Esophagus muscularis mucosa (tissue), 4 donors: Measurements from ENCODE around the gene GFRA1. TPM values are rescaled to one million over a fixed set of nuclear protein-coding genes. Genes with fewer than 3 reads are reported as not detected.
A peak's percentile ranks its signal among the peaks of the same experiment; 100 is the strongest.

Experiments
- DNase-seq: peaks from one replicate; pipeline ENCODE4 v3.0.0-alpha.2; 2017; ENCODE audit errors: extremely low spot score
- H3K27ac ChIP-seq, 4 donors: fragments of 200-600 bp; sonication (generic); replicated peaks in 1 of 4; 1 replicate in 3 of 4; 2 replicates in 1 of 4; pipeline ENCODE4 v1.5.1; 2016 to 2019; ENCODE audit warnings: mild to moderate bottlenecking in 1 of 4
- H3K27me3 ChIP-seq, 4 donors: fragments of 200-600 bp; sonication (generic); one replicate each; pipeline versions ENCODE4 v1.5.1 to v1.6.0; 2016 to 2019
- H3K36me3 ChIP-seq, 4 donors: fragments of 200-600 bp; sonication (generic); one replicate each; pipeline ENCODE4 v1.5.1; 2016 to 2019
- H3K4me1 ChIP-seq, 4 donors: fragments of 200-600 bp; sonication (generic); one replicate each; pipeline ENCODE4 v1.5.1; 2016 to 2019
- H3K4me3 ChIP-seq, 4 donors: fragments of 200-600 bp; sonication (generic); 1 replicate in 2 of 4; 2 replicates in 2 of 4; pipeline ENCODE4 v1.5.1; 2016 to 2019; ENCODE audit warnings: mild to moderate bottlenecking in 4 of 4, moderate library complexity in 1 of 4
- H3K9me3 ChIP-seq, 4 donors: fragments of 200-600 bp; sonication (generic); 1 replicate in 3 of 4; 2 replicates in 1 of 4; pipeline ENCODE4 v1.5.1; 2016 to 2019
- EP300 ChIP-seq: sonication (generic); formaldehyde crosslinking; IDR thresholded peaks from one replicate; pipeline ENCODE4 v1.6.1; 2017; ENCODE audit warnings: antibody characterized with exemption
- POLR2A ChIP-seq: fragments of 450-650 bp; IDR thresholded peaks from one replicate; pipeline ENCODE4 v1.6.1; 2017; ENCODE audit warnings: antibody characterized with exemption, moderate library complexity, mild to moderate bottlenecking, low read depth
- POLR2AphosphoS5 ChIP-seq, 2 donors: sonication (generic); formaldehyde crosslinking; IDR thresholded peaks; one replicate each; pipeline ENCODE4 v1.6.1; 2017; ENCODE audit warnings: antibody characterized with exemption in 2 of 2
- WGBS: methylation state at CpG from one replicate; pipeline ENCODE4 v1.1.5; 2018; 5-methylcytosine and 5-hydroxymethylcytosine counted together
- intact Hi-C: fragments of 100-400 bp; cut with DNase I; formaldehyde crosslinking; loops from one replicate; pipeline ENCODE4 v1.15.1; 2023
- total RNA-seq, 4 donors: library from RNA; depleted of rRNA; stranded (reverse); fragments of >200 nt; gene quantifications; one replicate each; pipeline versions ENCODE4 v1.1.0 to v1.2.1, GENCODE V29; 2016
- TF ChIP-seq, protein P1 (sequence below), 3 experiments: fragments of 200-600 bp in 2 of 3; fragments of 450-650 bp in 1 of 3; sonication (generic) in 2 of 3; IDR thresholded peaks; one replicate each; pipeline ENCODE4 v1.5.1; 2017 to 2019; ENCODE audit warnings: antibody characterized with exemption in 3 of 3, mild to moderate bottlenecking in 2 of 3, moderate library complexity in 1 of 3

GFRA1 gene, protein sequence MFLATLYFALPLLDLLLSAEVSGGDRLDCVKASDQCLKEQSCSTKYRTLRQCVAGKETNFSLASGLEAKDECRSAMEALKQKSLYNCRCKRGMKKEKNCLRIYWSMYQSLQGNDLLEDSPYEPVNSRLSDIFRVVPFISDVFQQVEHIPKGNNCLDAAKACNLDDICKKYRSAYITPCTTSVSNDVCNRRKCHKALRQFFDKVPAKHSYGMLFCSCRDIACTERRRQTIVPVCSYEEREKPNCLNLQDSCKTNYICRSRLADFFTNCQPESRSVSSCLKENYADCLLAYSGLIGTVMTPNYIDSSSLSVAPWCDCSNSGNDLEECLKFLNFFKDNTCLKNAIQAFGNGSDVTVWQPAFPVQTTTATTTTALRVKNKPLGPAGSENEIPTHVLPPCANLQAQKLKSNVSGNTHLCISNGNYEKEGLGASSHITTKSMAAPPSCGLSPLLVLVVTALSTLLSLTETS
- total RNA-seq: 10 to 100 TPM; 44.0 to 73.4 (median 64.5) TPM

- Histone ChIP-seq H3K36me3 (no peaks in the 10 kb centered on the region), H3K27ac (peak within 1 kb of the TSS; percentile 70 to 80 (median 74)), H3K9me3 (no peaks in the 10 kb centered on the region), H3K4me1 (peaks cover 15 to 55% (median 46%) of the 10 kb centered on the region in 4 donors), H3K4me3 (peak within 1 kb of the TSS; percentile 59 to 68 (median 63)), H3K27me3 (peaks cover 0 to 89% (median 22%) of the 10 kb centered on the region in 4 donors)
- TF ChIP-seq, protein P1, sequence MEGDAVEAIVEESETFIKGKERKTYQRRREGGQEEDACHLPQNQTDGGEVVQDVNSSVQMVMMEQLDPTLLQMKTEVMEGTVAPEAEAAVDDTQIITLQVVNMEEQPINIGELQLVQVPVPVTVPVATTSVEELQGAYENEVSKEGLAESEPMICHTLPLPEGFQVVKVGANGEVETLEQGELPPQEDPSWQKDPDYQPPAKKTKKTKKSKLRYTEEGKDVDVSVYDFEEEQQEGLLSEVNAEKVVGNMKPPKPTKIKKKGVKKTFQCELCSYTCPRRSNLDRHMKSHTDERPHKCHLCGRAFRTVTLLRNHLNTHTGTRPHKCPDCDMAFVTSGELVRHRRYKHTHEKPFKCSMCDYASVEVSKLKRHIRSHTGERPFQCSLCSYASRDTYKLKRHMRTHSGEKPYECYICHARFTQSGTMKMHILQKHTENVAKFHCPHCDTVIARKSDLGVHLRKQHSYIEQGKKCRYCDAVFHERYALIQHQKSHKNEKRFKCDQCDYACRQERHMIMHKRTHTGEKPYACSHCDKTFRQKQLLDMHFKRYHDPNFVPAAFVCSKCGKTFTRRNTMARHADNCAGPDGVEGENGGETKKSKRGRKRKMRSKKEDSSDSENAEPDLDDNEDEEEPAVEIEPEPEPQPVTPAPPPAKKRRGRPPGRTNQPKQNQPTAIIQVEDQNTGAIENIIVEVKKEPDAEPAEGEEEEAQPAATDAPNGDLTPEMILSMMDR (IDR thresholded peaks at IDR 0.05): peak in 1 of 3 experiments; percentile 15
- no peak for TF ChIP-seq POLR2A
- DNase-seq: no peak
- under 1% methylated on average over 17 of the region's 72 CpGs for WGBS
- intact Hi-C loops: no loop called here
Measured at GRCh38 chr10:116272440-116273283, at the start of gene GFRA1. TSS of gene GFRA1 (minus strand) at chr10:116273206. CDS start at chr10:116272029, 1,177 bp downstream.

- intact Hi-C loops: no loop called here
- DNase-seq: no peak
Measured at GRCh38 chr10:116316503-116316902, 43.5 kb upstream of the GFRA1 start.

DNA sequence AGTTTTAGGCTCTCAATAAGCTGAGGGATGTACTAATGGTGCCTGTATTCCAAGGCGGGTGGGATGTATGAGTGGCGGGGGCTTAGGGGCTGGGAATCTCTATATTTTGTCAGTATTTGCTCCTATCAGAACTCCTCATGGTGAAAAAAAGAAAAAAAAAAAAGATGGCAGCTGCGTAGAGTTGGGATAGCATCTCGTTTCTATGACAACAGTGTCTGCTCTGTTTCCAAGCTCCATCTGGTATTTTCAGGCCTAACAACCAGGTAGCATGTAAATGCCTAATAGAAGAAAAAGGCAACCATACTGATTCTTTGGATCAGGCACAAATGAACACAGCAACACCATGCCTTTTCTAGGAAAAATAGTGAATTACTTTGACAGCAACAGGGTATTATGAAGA, 39.5 kb upstream of the GFRA1 start:
- Histone ChIP-seq H3K9me3 (no peaks in the 10 kb centered on the region), H3K4me1 (no peaks in the 10 kb centered on the region), H3K36me3 (no peaks in the 10 kb centered on the region), H3K27ac (no peak overlapping the region), H3K27me3 (no peaks in the 10 kb centered on the region), H3K4me3 (no peak overlapping the region)
- WGBS: 91% methylated on average over 4 of the region's 4 CpGs
- TF ChIP-seq POLR2AphosphoS5 (IDR thresholded peaks at IDR 0.05) (no peak), POLR2A (no peak)
- intact Hi-C loops: no loop called here
- no peak for DNase-seq

More at GRCh38 chr10:116316503-116316902, 43.5 kb upstream of the GFRA1 start:
- WGBS: 26% methylated on average over 2 of the region's 2 CpGs
- H3K27ac ChIP-seq: no peak overlapping the region
- H3K9me3 ChIP-seq: no peaks in the 10 kb centered on the region
- no peak for TF ChIP-seq POLR2AphosphoS5 (IDR thresholded peaks at IDR 0.05)
- TF ChIP-seq EP300: no peak
- TF ChIP-seq POLR2A: no peak
- TF ChIP-seq, protein P1 (IDR thresholded peaks at IDR 0.05): no peak
- no peaks in the 10 kb centered on the region for H3K36me3 ChIP-seq
- H3K4me3 ChIP-seq: no peak overlapping the region
- H3K27me3 ChIP-seq: no peaks in the 10 kb centered on the region
- H3K4me1 ChIP-seq: no peaks in the 10 kb centered on the region

DNA sequence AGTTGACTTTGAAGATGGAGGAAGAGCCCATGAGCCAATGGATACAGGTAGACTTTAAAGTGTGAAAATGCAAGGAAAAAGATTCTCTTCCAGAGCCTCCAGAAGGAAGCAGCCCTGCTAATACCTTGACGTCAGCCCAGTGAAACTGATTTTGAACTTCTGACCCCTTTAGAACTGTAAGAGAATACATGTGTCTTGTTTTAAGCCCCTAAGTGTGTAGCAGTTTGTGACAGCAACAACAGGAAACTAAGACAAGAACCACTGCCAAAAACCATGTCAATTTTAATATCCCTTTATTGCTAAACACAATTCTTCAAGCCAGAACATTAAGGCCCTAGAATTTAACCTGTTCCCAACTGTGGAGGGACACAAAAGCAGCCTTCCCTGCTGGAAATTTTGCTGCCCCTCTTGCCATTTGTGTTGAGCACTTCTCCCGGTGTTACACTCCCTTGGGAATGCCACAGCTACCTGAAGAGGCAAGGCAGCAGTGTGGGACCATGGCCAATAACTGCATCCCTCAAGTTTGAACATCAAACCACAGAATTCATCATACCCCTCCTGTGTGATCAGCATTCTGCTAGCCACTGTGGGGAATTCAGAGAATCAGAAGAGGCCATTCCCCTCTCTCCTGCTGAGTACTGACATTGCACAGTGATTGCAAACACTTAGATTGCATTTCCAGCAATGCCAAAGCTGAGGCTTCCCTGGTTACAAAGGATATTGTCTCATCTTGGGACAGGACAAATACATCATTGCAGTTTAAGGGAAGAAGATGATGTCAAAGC, 38.9 kb upstream of the GFRA1 start:
- no peak for DNase-seq
- WGBS: 71% methylated on average over 2 of the region's 2 CpGs

More for the DNA sequence above, 38.9 kb upstream of the GFRA1 start:
- Histone ChIP-seq H3K27ac (no peak overlapping the region), H3K27me3 (no peaks in the 10 kb centered on the region), H3K9me3 (no peaks in the 10 kb centered on the region), H3K4me1 (no peaks in the 10 kb centered on the region), H3K36me3 (no peaks in the 10 kb centered on the region), H3K4me3 (no peak overlapping the region)
- intact Hi-C loops: no loop called here
- TF ChIP-seq POLR2A: no peak
- no peak for TF ChIP-seq POLR2AphosphoS5 (IDR thresholded peaks at IDR 0.05)
- no peak for TF ChIP-seq EP300
- TF ChIP-seq, protein P1 (IDR thresholded peaks at IDR 0.05): no peak
